ENCODE results near the gene CCDC86. TPM values are rescaled to one million over a fixed set of nuclear protein-coding genes. Genes with fewer than 3 reads are reported as not detected.

The CCDC86 gene
- total RNA-seq, 1 experiment from 2014 or later: 55.9 TPM

DNA sequence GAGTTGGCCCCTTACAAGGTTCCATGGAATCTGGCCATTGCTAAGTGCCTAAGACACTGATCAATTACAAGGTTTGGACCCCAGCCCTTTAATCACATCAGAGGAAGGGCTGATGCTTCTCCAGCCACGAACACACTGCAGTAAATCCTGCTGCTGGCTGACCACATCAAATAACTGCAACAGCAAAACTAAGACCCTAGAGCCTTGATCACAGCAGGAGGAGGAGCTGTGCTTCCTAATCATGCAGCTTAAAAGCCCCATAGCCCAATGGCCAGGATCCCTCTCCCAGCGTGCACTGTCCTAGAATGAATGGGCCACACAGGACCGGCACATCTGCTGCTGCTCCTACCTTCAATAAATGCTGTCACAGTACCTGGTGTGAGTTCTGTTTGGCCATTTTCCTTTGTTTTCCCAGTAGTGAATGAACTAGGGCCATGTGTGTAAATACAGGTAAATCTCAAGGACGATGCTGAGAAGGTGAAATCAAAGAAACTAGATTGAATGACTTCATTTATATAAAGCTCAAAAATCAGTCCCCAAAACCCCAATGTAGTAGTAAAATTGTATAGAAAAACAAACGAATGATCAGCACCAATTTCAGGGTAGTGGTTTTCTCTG lies 38.2 kb downstream of the CCDC86 start:
- no peak overlapping the region for H3K27ac Mint-ChIP-seq (ENCODE audit: unreplicated experiment)
- no peaks in the 10 kb centered on the region for H3K4me1 Mint-ChIP-seq (ENCODE audit: low read depth, unreplicated experiment)
- Histone ChIP-seq H3K9me3 (no peaks in the 10 kb centered on the region), H3K4me3 (ENCODE audit: low read depth, low read length) (no peak overlapping the region), H3K36me3 (ENCODE audit: control insufficient read depth, insufficient read depth, low read length) (no peaks in the 10 kb centered on the region), H3K4me1 (no peaks in the 10 kb centered on the region), H3K27me3 (replicated peaks; ENCODE audit: control insufficient read depth, insufficient read depth, low read length) (no peaks in the 10 kb centered on the region)
- no peaks in the 10 kb centered on the region for H3K9me3 Mint-ChIP-seq (ENCODE audit: unreplicated experiment)
- intact Hi-C loops (cut with micrococcal nuclease; ENCODE audit: unreplicated experiment): no loop called here
- ChIA-PET CTCF (interaction anchor here (0.7 kb wide), 1 partner anchor 19 kb away, joined by 3 read pairs; no protein-coding TSS in a partner anchor), POLR2A (no interaction called here)
- no peak overlapping the region for H3K4me3 Mint-ChIP-seq (ENCODE audit: unreplicated experiment)
- H3K27me3 Mint-ChIP-seq (ENCODE audit: insufficient read depth, unreplicated experiment): no peaks in the 10 kb centered on the region
- BruUV-seq (replicated peaks): no TSS peak
- no peak for DNase-seq
- no peaks in the 10 kb centered on the region for H3K36me3 Mint-ChIP-seq (ENCODE audit: insufficient read depth, unreplicated experiment)
- TF ChIP-seq, protein P1, sequence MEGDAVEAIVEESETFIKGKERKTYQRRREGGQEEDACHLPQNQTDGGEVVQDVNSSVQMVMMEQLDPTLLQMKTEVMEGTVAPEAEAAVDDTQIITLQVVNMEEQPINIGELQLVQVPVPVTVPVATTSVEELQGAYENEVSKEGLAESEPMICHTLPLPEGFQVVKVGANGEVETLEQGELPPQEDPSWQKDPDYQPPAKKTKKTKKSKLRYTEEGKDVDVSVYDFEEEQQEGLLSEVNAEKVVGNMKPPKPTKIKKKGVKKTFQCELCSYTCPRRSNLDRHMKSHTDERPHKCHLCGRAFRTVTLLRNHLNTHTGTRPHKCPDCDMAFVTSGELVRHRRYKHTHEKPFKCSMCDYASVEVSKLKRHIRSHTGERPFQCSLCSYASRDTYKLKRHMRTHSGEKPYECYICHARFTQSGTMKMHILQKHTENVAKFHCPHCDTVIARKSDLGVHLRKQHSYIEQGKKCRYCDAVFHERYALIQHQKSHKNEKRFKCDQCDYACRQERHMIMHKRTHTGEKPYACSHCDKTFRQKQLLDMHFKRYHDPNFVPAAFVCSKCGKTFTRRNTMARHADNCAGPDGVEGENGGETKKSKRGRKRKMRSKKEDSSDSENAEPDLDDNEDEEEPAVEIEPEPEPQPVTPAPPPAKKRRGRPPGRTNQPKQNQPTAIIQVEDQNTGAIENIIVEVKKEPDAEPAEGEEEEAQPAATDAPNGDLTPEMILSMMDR (IDR thresholded peaks at IDR 0.05; ENCODE audit: insufficient read depth in 1 of 2, low read depth in 1 of 2, low read length in 1 of 2, severe bottlenecking in 1 of 2, unreplicated experiment in 1 of 2): no peak

DNA sequence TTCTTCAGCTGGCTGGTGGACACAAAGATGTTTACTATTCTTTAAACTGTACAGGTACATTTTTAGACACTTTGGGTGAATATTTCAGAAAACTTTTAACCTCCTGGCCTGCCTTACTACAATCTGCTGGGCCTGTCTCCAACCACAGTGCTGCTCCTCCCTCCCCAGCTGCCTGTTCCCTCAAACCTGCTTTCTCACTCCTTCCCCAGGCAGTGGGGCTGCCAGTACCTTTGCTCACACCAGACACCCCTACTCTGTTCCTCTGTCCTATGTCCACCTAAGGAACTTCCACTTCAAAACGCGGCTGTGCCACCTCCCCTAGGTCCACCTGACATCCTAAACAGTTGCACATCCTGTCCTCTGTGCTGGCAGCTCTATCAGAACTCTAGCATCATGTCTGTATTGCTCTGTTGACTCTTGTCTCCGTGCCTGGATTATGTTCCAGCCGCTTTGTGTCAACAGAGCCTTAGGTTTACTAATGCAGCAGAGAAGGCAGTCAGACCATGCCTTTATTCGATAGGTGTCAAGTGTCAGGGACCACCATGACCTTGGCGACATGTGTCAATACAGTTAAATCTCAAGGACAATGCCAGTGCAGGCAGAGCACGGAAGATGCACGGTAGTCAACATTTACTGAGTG lies 38.9 kb downstream of the CCDC86 start:
- Mint-ChIP-seq H3K9me3 (ENCODE audit: unreplicated experiment) (no peaks in the 10 kb centered on the region), H3K4me1 (ENCODE audit: low read depth, unreplicated experiment) (no peaks in the 10 kb centered on the region), H3K27me3 (ENCODE audit: insufficient read depth, unreplicated experiment) (no peaks in the 10 kb centered on the region), H3K4me3 (ENCODE audit: unreplicated experiment) (no peak overlapping the region), H3K27ac (ENCODE audit: unreplicated experiment) (no peak overlapping the region), H3K36me3 (ENCODE audit: insufficient read depth, unreplicated experiment) (no peaks in the 10 kb centered on the region)
- ChIA-PET CTCF (interaction anchor here (0.7 kb wide), 1 partner anchor 19 kb away, joined by 3 read pairs; no protein-coding TSS in a partner anchor), POLR2A (no interaction called here)
- no peak overlapping the region for H3K4me3 ChIP-seq (ENCODE audit: low read depth, low read length)
- TF ChIP-seq, protein P1 (IDR thresholded peaks at IDR 0.05; ENCODE audit: insufficient read depth in 1 of 2, low read depth in 1 of 2, low read length in 1 of 2, severe bottlenecking in 1 of 2, unreplicated experiment in 1 of 2): no peak
- H3K4me1 ChIP-seq: no peaks in the 10 kb centered on the region
- no peaks in the 10 kb centered on the region for H3K27me3 ChIP-seq (replicated peaks; ENCODE audit: control insufficient read depth, insufficient read depth, low read length)
- intact Hi-C loops (cut with micrococcal nuclease; ENCODE audit: unreplicated experiment): no loop called here
- BruUV-seq (replicated peaks): no TSS peak
- DNase-seq: no peak
- no peaks in the 10 kb centered on the region for H3K36me3 ChIP-seq (ENCODE audit: control insufficient read depth, insufficient read depth, low read length)
- H3K9me3 ChIP-seq: no peaks in the 10 kb centered on the region

DNA sequence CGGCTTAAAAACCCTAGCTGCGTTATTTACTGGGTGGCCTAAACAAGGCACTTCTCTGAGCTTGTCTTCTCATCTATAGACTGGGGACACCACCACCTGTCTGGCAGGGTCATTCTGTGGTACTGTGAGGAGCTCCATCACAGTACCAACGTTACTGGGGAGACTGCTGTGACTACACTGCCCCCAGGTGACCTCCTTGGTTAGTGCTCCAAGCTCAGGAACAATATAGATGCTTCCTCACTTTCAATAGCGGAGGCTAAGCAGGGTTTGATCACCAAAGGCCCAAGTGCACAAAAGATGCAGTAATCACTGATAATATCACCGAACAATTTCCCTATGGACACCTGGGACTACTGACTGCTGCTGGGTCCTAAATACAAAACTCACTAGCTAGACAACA lies 45.6 kb downstream of the CCDC86 start:
- Mint-ChIP-seq H3K4me3 (ENCODE audit: unreplicated experiment) (no peak overlapping the region), H3K4me1 (ENCODE audit: low read depth, unreplicated experiment) (peaks cover 7% of the 10 kb centered on the region), H3K27me3 (ENCODE audit: insufficient read depth, unreplicated experiment) (no peaks in the 10 kb centered on the region), H3K27ac (ENCODE audit: unreplicated experiment) (no peak overlapping the region), H3K36me3 (ENCODE audit: insufficient read depth, unreplicated experiment) (peaks cover 20% of the 10 kb centered on the region), H3K9me3 (ENCODE audit: unreplicated experiment) (no peaks in the 10 kb centered on the region)
- no TSS peak for BruUV-seq (replicated peaks)
- Histone ChIP-seq H3K36me3 (ENCODE audit: control insufficient read depth, insufficient read depth, low read length) (no peaks in the 10 kb centered on the region), H3K9me3 (no peaks in the 10 kb centered on the region), H3K27me3 (replicated peaks; ENCODE audit: control insufficient read depth, insufficient read depth, low read length) (no peaks in the 10 kb centered on the region), H3K4me3 (ENCODE audit: low read depth, low read length) (no peak overlapping the region), H3K4me1 (no peaks in the 10 kb centered on the region)
- TF ChIP-seq, protein P1 (IDR thresholded peaks at IDR 0.05; ENCODE audit: insufficient read depth in 1 of 2, low read depth in 1 of 2, low read length in 1 of 2, severe bottlenecking in 1 of 2, unreplicated experiment in 1 of 2): peak; percentile 72 to 87
- CTCF ChIA-PET: interaction anchor here (0.6 to 2.2 kb wide), 22 partner anchors 12 to 230 kb away, joined by 3 to 200 read pairs (median 5); partner anchors contain the start of genes PRPF19, PTGDR2 and TMEM109
- peak; percentile 67 to 75 for DNase-seq
- intact Hi-C loops (cut with micrococcal nuclease; ENCODE audit: unreplicated experiment): loop anchor here (1.0 kb wide), 3 partner anchors 56 to 186 kb away; no protein-coding TSS in a partner anchor
- POLR2A ChIA-PET: no interaction called here

Measured in Caco-2 (cell line).